NK-92 (cell line): ENCODE measurements around the gene ERMAP.
"Not testable (repeated sequence)": the region's sequence is repeated elsewhere in the genome, so short reads cannot be mapped to it uniquely, and the experiment has no call there.

ENCODE experiments used
- DNase-seq: peaks from one replicate; lab custom pipeline; 2025; ENCODE audit not compliant: unreplicated experiment; lab: John Stamatoyannopoulos, UW

ERMAP gene

GRCh38 chr1:42869751-42870150 is 52.8 kb downstream of the ERMAP start:
- not testable (repeated sequence) for DNase-seq

- not testable (repeated sequence) for DNase-seq
Measured at GRCh38 chr1:42873108-42873507, 56.2 kb downstream of the ERMAP start.

GRCh38 chr1:42873670-42874069 is 56.7 kb downstream of the ERMAP start:
- no peak for DNase-seq

GRCh38 chr1:42876009-42876408 is 59.1 kb downstream of the ERMAP start:
- DNase-seq: no peak

- no peak for DNase-seq
Measured at GRCh38 chr1:42877380-42877779, 60.5 kb downstream of the ERMAP start.

GRCh38 chr1:42880384-42880783 is 63.5 kb downstream of the ERMAP start:
- no peak for DNase-seq

- DNase-seq: no peak
Measured at GRCh38 chr1:42886046-42886739, 69.3 kb downstream of the ERMAP start.

GRCh38 chr1:42886800-42887199 is 69.9 kb downstream of the ERMAP start:
- DNase-seq: no peak

- no peak for DNase-seq
Measured at GRCh38 chr1:42887366-42887765, 70.4 kb downstream of the ERMAP start.

- DNase-seq: no peak
Measured at GRCh38 chr1:42888013-42888633, 71.2 kb downstream of the ERMAP start.

GRCh38 chr1:42889264-42889663 is 72.3 kb downstream of the ERMAP start:
- DNase-seq: no peak

- no peak for DNase-seq
Measured at GRCh38 chr1:42891465-42892138, 74.7 kb downstream of the ERMAP start.
